Activated CD4-positive, alpha-beta T cell treated with anti-CD3 and anti-CD28 coated beads, Interleukin-10, Interleukin-2, amounts not matched to agents 100 ng/mL and 50 ng/mL, durations not matched to agents 16 hours and 8 hours (primary cell): ENCODE results near the gene SYT2.
"Not testable (repeated sequence)": the region's sequence is repeated elsewhere in the genome, so short reads cannot be mapped to it uniquely, and the experiment has no call there.

Experiments used
- DNase-seq: peaks from one replicate; pipeline ENCODE4 v3.0.0-alpha.2; 2020

Gene SYT2

GRCh38 chr1:202710070-202711045, at the start of gene SYT2:
Gene SYT2, minus strand, starts transcription at chr1:202710454. Its CDS starts 104,682 bp downstream, at chr1:202605772.
- DNase-seq, result no peak

GRCh38 chr1:202756391-202756790, 46.1 kb upstream of the SYT2 start:
- DNase-seq, result no peak

GRCh38 chr1:202754293-202754692, 44.0 kb upstream of the SYT2 start:
- DNase-seq, result no peak

GRCh38 chr1:202752774-202753173, 42.5 kb upstream of the SYT2 start:
- DNase-seq, result no peak

- no peak for DNase-seq
These were observed 40.5 kb upstream of the SYT2 start for GRCh38 chr1:202750761-202751160.

GRCh38 chr1:202750024-202750423, 39.8 kb upstream of the SYT2 start:
- DNase-seq, result no peak

- no peak for DNase-seq
These were observed 35.2 kb upstream of the SYT2 start for GRCh38 chr1:202745323-202745888.

GRCh38 chr1:202744770-202745169, 34.5 kb upstream of the SYT2 start:
- DNase-seq, result not testable (repeated sequence)

GRCh38 chr1:202742496-202742895, 32.2 kb upstream of the SYT2 start:
- no peak for DNase-seq

- DNase-seq, result no peak
These were observed 23.0 kb upstream of the SYT2 start for GRCh38 chr1:202733251-202733650.

GRCh38 chr1:202728951-202729350, 18.7 kb upstream of the SYT2 start:
- DNase-seq, result no peak

GRCh38 chr1:202725526-202725925, 15.3 kb upstream of the SYT2 start:
- DNase-seq, result no peak

GRCh38 chr1:202723708-202724107, 13.5 kb upstream of the SYT2 start:
- DNase-seq, result no peak

GRCh38 chr1:202723046-202723445, 12.8 kb upstream of the SYT2 start:
- not testable (repeated sequence) for DNase-seq

GRCh38 chr1:202716654-202717053, 6.4 kb upstream of the SYT2 start:
- DNase-seq, result no peak

- DNase-seq, result not testable (repeated sequence)
These were observed 3.9 kb upstream of the SYT2 start for GRCh38 chr1:202714202-202714601.

GRCh38 chr1:202713110-202713509, 2.9 kb upstream of the SYT2 start:
- DNase-seq, result no peak

- no peak for DNase-seq
These were observed 1.8 kb upstream of the SYT2 start for GRCh38 chr1:202711949-202712635.

GRCh38 chr1:202709276-202710041, 795 bp downstream of the SYT2 start:
- no peak for DNase-seq

- DNase-seq, result no peak
These were observed 1.6 kb downstream of the SYT2 start for GRCh38 chr1:202708456-202709275.

GRCh38 chr1:202706851-202707250, 3.4 kb downstream of the SYT2 start:
- DNase-seq, result no peak

- no peak for DNase-seq
These were observed 5.7 kb downstream of the SYT2 start for GRCh38 chr1:202704601-202705000.
